ENCODE measurements around the gene NKD1. TPM values are rescaled to one million over a fixed set of nuclear protein-coding genes. Genes with fewer than 3 reads are reported as not detected.
A peak's percentile ranks its signal among the peaks of the same experiment; 100 is the strongest.

NKD1 gene
- total RNA-seq, 1 donor from 2014 or later: 31.3 TPM

- no peak for DNase-seq
- no peak overlapping the region for H3K4me3 Mint-ChIP-seq (ENCODE audit: unreplicated experiment)
- peaks cover 2% of the 10 kb centered on the region for H3K27me3 Mint-ChIP-seq (ENCODE audit: unreplicated experiment)
- H3K9me3 Mint-ChIP-seq (ENCODE audit: unreplicated experiment): peaks cover 12% of the 10 kb centered on the region
- H3K36me3 Mint-ChIP-seq (ENCODE audit: unreplicated experiment): peaks cover 9% of the 10 kb centered on the region
- peaks cover 28% of the 10 kb centered on the region for H3K4me1 Mint-ChIP-seq (ENCODE audit: low read depth, unreplicated experiment)
- peak overlapping the region; percentile 29 for H3K27ac Mint-ChIP-seq (ENCODE audit: unreplicated experiment)
- no peak for TF ChIP-seq CTCF (IDR thresholded peaks at IDR 0.05; ENCODE audit: partially characterized antibody, unreplicated experiment)
Observed at GRCh38 chr16:50631985-50632576, 83.9 kb downstream of the NKD1 start.

DNA sequence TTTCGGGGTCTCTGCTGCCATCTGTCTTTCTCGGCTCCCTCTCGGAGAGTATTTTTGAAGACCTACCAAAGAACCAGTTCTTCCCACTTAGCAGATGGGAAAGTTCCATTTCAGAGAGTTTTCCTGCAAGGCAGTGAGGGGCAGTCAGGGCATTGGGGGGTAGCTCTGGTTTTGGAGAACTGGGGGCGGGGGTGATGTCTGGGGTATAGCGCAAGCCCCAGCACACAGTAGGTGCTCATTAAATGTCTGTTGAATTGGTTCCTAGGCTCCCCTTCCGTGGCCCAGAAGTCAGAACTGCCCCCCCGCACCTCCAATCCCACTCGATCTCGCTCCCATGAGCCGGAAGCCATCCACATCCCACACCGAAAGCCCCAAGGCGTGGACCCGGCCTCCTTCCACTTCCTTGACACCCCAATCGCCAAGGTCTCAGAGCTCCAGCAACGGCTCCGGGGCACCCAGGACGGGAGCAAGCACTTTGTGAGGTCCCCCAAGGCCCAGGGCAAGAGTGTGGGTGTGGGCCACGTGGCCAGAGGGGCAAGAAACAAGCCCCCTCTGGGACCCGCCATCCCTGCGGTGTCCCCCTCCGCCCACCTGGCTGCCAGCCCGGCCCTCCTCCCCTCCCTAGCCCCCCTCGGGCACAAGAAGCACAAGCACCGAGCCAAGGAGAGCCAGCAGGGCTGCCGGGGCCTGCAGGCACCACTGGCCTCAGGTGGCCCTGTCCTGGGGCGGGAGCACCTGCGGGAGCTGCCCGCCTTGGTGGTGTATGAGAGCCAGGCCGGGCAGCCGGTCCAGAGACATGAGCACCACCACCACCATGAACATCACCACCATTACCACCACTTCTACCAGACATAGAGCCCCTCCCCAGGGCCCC lies 85.0 kb downstream of the NKD1 start:
- H3K4me3 Mint-ChIP-seq (ENCODE audit: unreplicated experiment): no peak overlapping the region
- peaks cover 2% of the 10 kb centered on the region for H3K27me3 Mint-ChIP-seq (ENCODE audit: unreplicated experiment)
- DNase-seq: no peak
- no peak overlapping the region for H3K27ac Mint-ChIP-seq (ENCODE audit: unreplicated experiment)
- peaks cover 13% of the 10 kb centered on the region for H3K9me3 Mint-ChIP-seq (ENCODE audit: unreplicated experiment)
- peaks cover 9% of the 10 kb centered on the region for H3K36me3 Mint-ChIP-seq (ENCODE audit: unreplicated experiment)
- TF ChIP-seq CTCF (IDR thresholded peaks at IDR 0.05; ENCODE audit: partially characterized antibody, unreplicated experiment): no peak
- peaks cover 27% of the 10 kb centered on the region for H3K4me1 Mint-ChIP-seq (ENCODE audit: low read depth, unreplicated experiment)

GRCh38 chr16:50634090-50634489 lies 85.9 kb downstream of the NKD1 start:
- Mint-ChIP-seq H3K27me3 (ENCODE audit: unreplicated experiment) (peaks cover 2% of the 10 kb centered on the region), H3K4me1 (ENCODE audit: low read depth, unreplicated experiment) (peaks cover 27% of the 10 kb centered on the region), H3K36me3 (ENCODE audit: unreplicated experiment) (peaks cover 9% of the 10 kb centered on the region), H3K9me3 (ENCODE audit: unreplicated experiment) (peaks cover 10% of the 10 kb centered on the region), H3K4me3 (ENCODE audit: unreplicated experiment) (no peak overlapping the region), H3K27ac (ENCODE audit: unreplicated experiment) (no peak overlapping the region)
- no peak for DNase-seq
- no peak for TF ChIP-seq CTCF (IDR thresholded peaks at IDR 0.05; ENCODE audit: partially characterized antibody, unreplicated experiment)

DNA sequence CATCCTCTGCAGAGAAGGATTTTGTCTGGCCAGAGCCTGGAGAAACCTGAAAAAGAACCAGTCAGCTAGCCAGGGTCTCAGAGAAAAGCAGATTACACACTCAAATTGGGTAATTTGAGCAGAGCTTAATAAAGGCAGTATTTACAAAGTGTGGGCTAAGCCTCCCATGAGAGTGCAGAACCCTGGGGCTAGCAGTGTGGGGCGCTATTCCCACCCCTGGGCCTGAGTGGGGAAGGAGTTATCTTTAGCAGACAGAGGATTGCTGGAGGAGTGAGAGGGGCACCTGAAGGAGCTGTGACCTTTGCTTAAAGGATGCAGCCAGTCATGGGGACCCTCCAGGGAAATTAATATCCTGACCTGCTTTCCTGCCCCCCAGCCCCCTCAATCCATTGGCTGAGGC lies 86.8 kb downstream of the NKD1 start:
- peak overlapping the region; percentile 8 for H3K27ac Mint-ChIP-seq (ENCODE audit: unreplicated experiment)
- H3K36me3 Mint-ChIP-seq (ENCODE audit: unreplicated experiment): peaks cover 9% of the 10 kb centered on the region
- DNase-seq: no peak
- peaks cover 2% of the 10 kb centered on the region for H3K27me3 Mint-ChIP-seq (ENCODE audit: unreplicated experiment)
- TF ChIP-seq CTCF (IDR thresholded peaks at IDR 0.05; ENCODE audit: partially characterized antibody, unreplicated experiment): no peak
- H3K9me3 Mint-ChIP-seq (ENCODE audit: unreplicated experiment): peaks cover 8% of the 10 kb centered on the region
- H3K4me1 Mint-ChIP-seq (ENCODE audit: low read depth, unreplicated experiment): peaks cover 27% of the 10 kb centered on the region
- H3K4me3 Mint-ChIP-seq (ENCODE audit: unreplicated experiment): no peak overlapping the region
